Neural progenitor cell (in vitro differentiated cells): Measurements from ENCODE around the gene ACOT6.
"Not testable (repeated sequence)": the region's sequence is repeated elsewhere in the genome, so short reads cannot be mapped to it uniquely, and the experiment has no call there.

Source experiments
- EZH2 ChIP-seq: fragments of 200-600 bp; sonication (generic); IDR thresholded peaks from 2 replicates; pipeline ENCODE4 v1.6.1; 2017; ENCODE audit warnings: antibody characterized with exemption, mild to moderate bottlenecking, moderate library complexity
- TF ChIP-seq, protein P1 (sequence below): fragments of 200-600 bp; sonication (generic); IDR thresholded peaks from 2 replicates; pipeline ENCODE4 v1.5.1; 2017; ENCODE audit warnings: antibody characterized with exemption, mild to moderate bottlenecking

GRCh38 chr14:73573740-73574139 is 38.6 kb upstream of the ACOT6 start:
- TF ChIP-seq, protein P1, sequence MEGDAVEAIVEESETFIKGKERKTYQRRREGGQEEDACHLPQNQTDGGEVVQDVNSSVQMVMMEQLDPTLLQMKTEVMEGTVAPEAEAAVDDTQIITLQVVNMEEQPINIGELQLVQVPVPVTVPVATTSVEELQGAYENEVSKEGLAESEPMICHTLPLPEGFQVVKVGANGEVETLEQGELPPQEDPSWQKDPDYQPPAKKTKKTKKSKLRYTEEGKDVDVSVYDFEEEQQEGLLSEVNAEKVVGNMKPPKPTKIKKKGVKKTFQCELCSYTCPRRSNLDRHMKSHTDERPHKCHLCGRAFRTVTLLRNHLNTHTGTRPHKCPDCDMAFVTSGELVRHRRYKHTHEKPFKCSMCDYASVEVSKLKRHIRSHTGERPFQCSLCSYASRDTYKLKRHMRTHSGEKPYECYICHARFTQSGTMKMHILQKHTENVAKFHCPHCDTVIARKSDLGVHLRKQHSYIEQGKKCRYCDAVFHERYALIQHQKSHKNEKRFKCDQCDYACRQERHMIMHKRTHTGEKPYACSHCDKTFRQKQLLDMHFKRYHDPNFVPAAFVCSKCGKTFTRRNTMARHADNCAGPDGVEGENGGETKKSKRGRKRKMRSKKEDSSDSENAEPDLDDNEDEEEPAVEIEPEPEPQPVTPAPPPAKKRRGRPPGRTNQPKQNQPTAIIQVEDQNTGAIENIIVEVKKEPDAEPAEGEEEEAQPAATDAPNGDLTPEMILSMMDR, result not testable (repeated sequence)
- TF ChIP-seq EZH2, result not testable (repeated sequence)
